C4-2B (cell line): ENCODE results near the gene PTPRD.

ENCODE experiments used
- CTCF ChIP-seq: fragments of 450-650 bp; conservative IDR thresholded peaks from 2 replicates; pipeline ENCODE4 v1.5.1; 2017; ENCODE audit warnings: mild to moderate bottlenecking
- ZFX ChIP-seq: fragments of 450-650 bp; IDR thresholded peaks from 2 replicates; pipeline ENCODE4 v1.6.1; 2017

DNA sequence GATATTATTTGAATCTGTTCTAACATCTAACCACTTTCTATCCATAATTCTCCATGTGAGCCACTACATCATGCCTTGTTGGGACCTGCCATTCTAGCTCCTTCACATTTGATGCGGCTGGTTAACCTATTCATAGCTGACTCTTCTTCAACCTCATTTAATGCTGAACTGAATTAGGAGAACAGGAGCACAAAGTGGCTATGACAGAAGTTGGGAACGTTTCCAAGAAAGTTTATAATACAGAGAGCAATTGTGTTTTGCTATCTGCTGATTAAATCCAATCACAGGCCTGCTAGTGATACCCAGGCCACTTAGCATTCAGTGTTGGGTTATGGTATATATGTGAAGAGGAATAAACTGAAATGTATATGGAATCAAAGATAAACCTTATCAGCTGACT lies 440.3 kb downstream of the PTPRD start:
- TF ChIP-seq CTCF (no peak), ZFX (no peak)
